H1 (cell line): ENCODE data around the gene MEDAG. TPM values are rescaled to one million over a fixed set of nuclear protein-coding genes. Genes with fewer than 3 reads are reported as not detected.

ENCODE experiments used
- CTCF ChIA-PET: fragments of 300-600 bp; sonication (Branson Sonifier 250); formaldehyde crosslinking; loops from one replicate; lab custom pipeline; 2021; ENCODE audit not compliant: partially characterized antibody; lab: Charles Lee
- POLR2A ChIA-PET: fragments of 300-600 bp; sonication (Branson Sonifier 250); formaldehyde crosslinking; loops from one replicate; lab custom pipeline; 2021; ENCODE audit warnings: inconsistent platforms; ENCODE audit not compliant: partially characterized antibody; lab: Charles Lee
- DNase-seq, 2 experiments: peaks; one replicate each; pipeline versions ENCODE4 v3.0.0 to v3.0.0-alpha.2; 2010 to 2022; ENCODE audit warnings: low spot score in 2 of 2, low read depth in 1 of 2, mixed read lengths in 1 of 2
- FAIRE-seq: peaks from 2 replicates; lab custom pipeline; 2011; peaks lifted over from hg19 to GRCh38; lab: Jason Lieb, UNC
- H2AFZ ChIP-seq: 2 replicates; pipeline ENCODE4 v1.8.1; 2012; ENCODE audit warnings: low read length, inconsistent platforms
- H2AK5ac ChIP-seq: 2 replicates; pipeline ENCODE4 v1.6.1; 2013; ENCODE audit warnings: low read depth, low read length
- H2BK120ac ChIP-seq: replicated peaks from 2 replicates; pipeline ENCODE3; 2013; ENCODE audit warnings: low read depth, low read length, inconsistent platforms
- H2BK12ac ChIP-seq: 2 replicates; pipeline ENCODE4 v1.6.1; 2013; ENCODE audit warnings: low read depth, low read length
- H2BK15ac ChIP-seq: 2 replicates; pipeline ENCODE4 v1.6.1; 2013; ENCODE audit warnings: low read length
- H2BK20ac ChIP-seq: 2 replicates; pipeline ENCODE4 v1.6.1; 2013; ENCODE audit warnings: low read length
- H2BK5ac ChIP-seq: 2 replicates; pipeline ENCODE4 v1.6.1; 2013; ENCODE audit warnings: low read depth, low read length
- H3K14ac ChIP-seq: 2 replicates; pipeline ENCODE4 v1.6.1; 2013; ENCODE audit warnings: inconsistent platforms; ENCODE audit not compliant: insufficient read length
- H3K18ac ChIP-seq: 2 replicates; pipeline ENCODE4 v1.6.1; 2013; ENCODE audit warnings: low read length; ENCODE audit errors: extremely low read depth
- H3K23ac ChIP-seq: 2 replicates; pipeline ENCODE4 v1.6.1; 2013; ENCODE audit warnings: inconsistent platforms; ENCODE audit not compliant: insufficient read length
- H3K23me2 ChIP-seq: 2 replicates; pipeline ENCODE4 v1.6.1; 2013; ENCODE audit warnings: low read depth, low read length
- H3K27ac ChIP-seq: 2 replicates; pipeline ENCODE4 v1.6.1; 2011; ENCODE audit warnings: low read depth, low read length, inconsistent platforms
- H3K27me3 ChIP-seq, 4 experiments: replicated peaks in 1 of 4; 1 replicate in 1 of 4; 2 replicates in 3 of 4; pipeline versions ENCODE4 v1.6.1 to v1.8.1; 2011 to 2013; ENCODE audit warnings: low read length in 3 of 4, mild to moderate bottlenecking in 3 of 4, inconsistent platforms in 2 of 4, mixed read lengths in 2 of 4, moderate library complexity in 1 of 4; ENCODE audit not compliant: control insufficient read depth in 3 of 4, insufficient read depth in 3 of 4; ENCODE audit errors: extremely low read depth in 1 of 4
- H3K36me3 ChIP-seq, 4 experiments: 2 replicates each; pipeline versions ENCODE4 v1.6.1 to v1.8.1; 2011 to 2013; ENCODE audit warnings: mild to moderate bottlenecking in 4 of 4, low read length in 3 of 4, moderate library complexity in 2 of 4, control low read depth in 1 of 4, inconsistent platforms in 1 of 4; ENCODE audit not compliant: insufficient read depth in 4 of 4, control insufficient read depth in 2 of 4
- H3K4ac ChIP-seq: replicated peaks from 2 replicates; pipeline ENCODE3; 2013; ENCODE audit warnings: low read length, low read depth, mixed read lengths, inconsistent platforms; ENCODE audit not compliant: insufficient read length
- H3K4me1 ChIP-seq, 4 experiments: replicated peaks in 1 of 4; 1 replicate in 1 of 4; 2 replicates in 3 of 4; pipeline versions ENCODE4 v1.6.1 to v1.8.1; 2011 to 2013; ENCODE audit warnings: low read length in 3 of 4, inconsistent platforms in 2 of 4, mixed read lengths in 1 of 4; ENCODE audit not compliant: insufficient read depth in 4 of 4, control insufficient read depth in 3 of 4
- H3K4me2 ChIP-seq, 2 experiments: 2 replicates each; pipeline versions ENCODE4 v1.6.1 to v1.8.1; 2011 to 2013; ENCODE audit warnings: low read depth in 2 of 2, low read length in 2 of 2, control low read depth in 1 of 2, inconsistent platforms in 1 of 2, mild to moderate bottlenecking in 1 of 2; ENCODE audit not compliant: insufficient read depth in 1 of 2
- H3K4me3 ChIP-seq, 4 experiments: fragments of 200-600, 300-600 bp in 1 of 4; sonication (generic), shearing (Covaris generic), sonication (Bioruptor Twin) in 1 of 4; 2 replicates each; pipeline versions ENCODE4 v1.5.1 to v1.8.1; 2011 to 2016; ENCODE audit warnings: low read length in 4 of 4, low read depth in 3 of 4, control low read depth in 2 of 4, inconsistent platforms in 2 of 4, mild to moderate bottlenecking in 2 of 4, mixed read lengths in 1 of 4, moderate library complexity in 1 of 4; ENCODE audit not compliant: insufficient read depth in 2 of 4; ENCODE audit errors: extremely low read depth in 1 of 4
- H3K56ac ChIP-seq: replicated peaks from 2 replicates; pipeline ENCODE3; 2013; ENCODE audit warnings: low read depth, mild to moderate bottlenecking, mixed read lengths, low read length, inconsistent platforms; ENCODE audit not compliant: insufficient read length
- H3K79me1 ChIP-seq: 2 replicates; pipeline ENCODE4 v1.6.1; 2013; ENCODE audit warnings: low read depth, low read length, control low read depth
- H3K79me2 ChIP-seq, 2 experiments: 2 replicates each; pipeline versions ENCODE4 v1.6.1 to v1.8.1; 2012 to 2013; ENCODE audit warnings: low read length in 2 of 2, mild to moderate bottlenecking in 2 of 2, inconsistent platforms in 1 of 2; ENCODE audit not compliant: insufficient read depth in 2 of 2, control insufficient read depth in 1 of 2
- H3K9ac ChIP-seq, 4 experiments: replicated peaks in 1 of 4; 1 replicate in 1 of 4; 2 replicates in 3 of 4; pipeline versions ENCODE4 v1.6.1 to v1.8.1; 2011 to 2013; ENCODE audit warnings: low read depth in 3 of 4, low read length in 3 of 4, control low read depth in 2 of 4, mild to moderate bottlenecking in 2 of 4, moderate library complexity in 2 of 4, inconsistent platforms in 1 of 4; ENCODE audit errors: extremely low read depth in 1 of 4
- H3K9me3 ChIP-seq, 2 experiments: 2 replicates each; pipeline versions ENCODE4 v1.6.1 to v1.8.1; 2012 to 2013; ENCODE audit warnings: mild to moderate bottlenecking in 2 of 2, moderate library complexity in 2 of 2, control low read depth in 1 of 2, inconsistent platforms in 1 of 2, low read depth in 1 of 2, low read length in 1 of 2, mixed read lengths in 1 of 2; ENCODE audit not compliant: insufficient read depth in 2 of 2
- H4K20me1 ChIP-seq, 2 experiments: replicated peaks in 1 of 2; 2 replicates each; pipeline versions ENCODE3 to v1.8.1; 2011 to 2013; ENCODE audit warnings: inconsistent platforms in 2 of 2, low read length in 2 of 2, mild to moderate bottlenecking in 1 of 2; ENCODE audit not compliant: insufficient read depth in 2 of 2, control insufficient read depth in 1 of 2
- H4K5ac ChIP-seq: 2 replicates; pipeline ENCODE4 v1.6.1; 2013; ENCODE audit warnings: low read length, low read depth, mixed read lengths, inconsistent platforms; ENCODE audit not compliant: insufficient read length
- H4K8ac ChIP-seq: 2 replicates; pipeline ENCODE4 v1.8.0; 2013; ENCODE audit warnings: mild to moderate bottlenecking, moderate library complexity, low read length, inconsistent platforms; ENCODE audit not compliant: insufficient read depth; ENCODE audit errors: extremely low read depth
- H4K91ac ChIP-seq: replicated peaks from 2 replicates; pipeline ENCODE3; 2013; ENCODE audit warnings: low read length, mixed read lengths, inconsistent platforms; ENCODE audit not compliant: insufficient read length
- CREB1 ChIP-seq: IDR thresholded peaks from 2 replicates; pipeline ENCODE4 v1.6.1; 2012; ENCODE audit warnings: inconsistent platforms
- EP300 ChIP-seq, 2 experiments: IDR thresholded peaks; 1 replicate in 1 of 2; 2 replicates in 1 of 2; pipeline ENCODE4 v1.6.1; 2011 to 2012; ENCODE audit warnings: low read depth in 2 of 2, low read length in 2 of 2, mild to moderate bottlenecking in 2 of 2, borderline replicate concordance in 1 of 2, inconsistent platforms in 1 of 2, moderate library complexity in 1 of 2
- FOSL1 ChIP-seq: IDR thresholded peaks from 2 replicates; pipeline ENCODE4 v1.6.1; 2011; ENCODE audit warnings: mild to moderate bottlenecking, low read depth, low read length, moderate library complexity; ENCODE audit not compliant: insufficient read depth
- HDAC6 ChIP-seq: IDR thresholded peaks from one replicate; pipeline ENCODE4 v1.7.1; 2012; ENCODE audit warnings: low read depth, mild to moderate bottlenecking, inconsistent platforms, low read length, moderate library complexity
- NANOG ChIP-seq: IDR thresholded peaks from 2 replicates; pipeline ENCODE4 v1.6.1; 2011; ENCODE audit warnings: low read length, low read depth, mild to moderate bottlenecking, inconsistent platforms; ENCODE audit not compliant: insufficient read depth, poor library complexity, severe bottlenecking
- PHF8 ChIP-seq: fragments of 200-600 bp; sonication (generic); conservative IDR thresholded peaks from 2 replicates; pipeline ENCODE4 v1.7.1; 2012; ENCODE audit warnings: low read depth, mild to moderate bottlenecking, inconsistent platforms, low read length, moderate library complexity
- POLR2AphosphoS5 ChIP-seq: IDR thresholded peaks from 2 replicates; pipeline ENCODE4 v1.6.1; 2011; ENCODE audit warnings: low read depth, low read length
- RBBP5 ChIP-seq: IDR thresholded peaks from 2 replicates; pipeline ENCODE4 v1.7.1; 2012; ENCODE audit warnings: low read depth, mild to moderate bottlenecking, inconsistent platforms, low read length, moderate library complexity, borderline replicate concordance
- RFX5 ChIP-seq: IDR thresholded peaks from 2 replicates; pipeline ENCODE4 v1.6.1; 2011; ENCODE audit warnings: low read depth, low read length, improper control_type of control experiment, borderline replicate concordance
- SP1 ChIP-seq: IDR thresholded peaks from 2 replicates; pipeline ENCODE4 v1.6.1; 2011; ENCODE audit warnings: low read depth, low read length
- SP2 ChIP-seq: IDR thresholded peaks from 2 replicates; pipeline ENCODE4 v1.6.1; 2012; ENCODE audit warnings: mild to moderate bottlenecking, low read length, inconsistent platforms
- WGBS, 2 experiments: shearing (Covaris generic) in 1 of 2; methylation state at CpG; one replicate each; pipeline versions ENCODE4 v1.1.6 to v1.1.7; 2013 to 2015; ENCODE audit warnings: low lambda C conversion rate in 2 of 2, mixed read lengths in 2 of 2, inconsistent platforms in 1 of 2, low coverage in 1 of 2, missing lambda C conversion rate in 1 of 2; ENCODE audit not compliant: insufficient replicate concordance in 2 of 2, insufficient coverage in 1 of 2, insufficient read length in 1 of 2; ENCODE audit errors: extremely low coverage in 1 of 2, missing lambda C conversion rate in 1 of 2; 5-methylcytosine and 5-hydroxymethylcytosine counted together
- polyA plus RNA-seq, 7 experiments: library from polyadenylated mRNA; depleted of rRNA in 3 of 7; stranded (reverse) in 5 of 7; unstranded in 2 of 7; fragments of >200 nt in 5 of 7; fragments of 200-250 nt in 2 of 7; gene quantifications; 1 replicate in 5 of 7; 2 replicates in 1 of 7; 4 replicates in 1 of 7; pipeline versions ENCODE4 v1.2.1 to v1.2.3, GENCODE V29; 2011 to 2013; ENCODE audit warnings: missing spikeins in 2 of 7, mixed read lengths in 2 of 7
- total RNA-seq: library from RNA; stranded (reverse); fragmentation: NEBNext Ultra II Directional; extraction: Animal tissue kit (Norgen Biotek cat#: 25700); gene quantifications from 2 replicates; pipeline ENCODE4 v1.2.1, GENCODE V29; 2021

The MEDAG gene
- total and polyA plus RNA-seq, 2 of the 8 experiments (the other 6 are each of a cell fraction or from before 2014, with no cell fraction given) = 2.1 to 3.1 TPM

GRCh38 chr13:30882026-30882850 is 23.8 kb upstream of the MEDAG start:
- Histone ChIP-seq H3K9me3 (no peaks in the 10 kb centered on the region), H3K18ac (no peak overlapping the region), H3K4me1 (peaks cover 0 to 4% (median 0%) of the 10 kb centered on the region in 4 experiments; a peak in 2 of 7 replicates), H3K23me2 (no peaks in the 10 kb centered on the region), H3K14ac (no peak overlapping the region), H4K5ac (no peak overlapping the region), H3K23ac (no peak overlapping the region), H3K36me3 (peaks cover 0 to 5% (median 3%) of the 10 kb centered on the region in 4 experiments; a peak in 2 of 8 replicates), H3K56ac (no peak overlapping the region), H3K4me2 (no peak overlapping the region), H4K8ac (no peak overlapping the region), H2BK5ac (no peak overlapping the region), H3K4me3 (no peak overlapping the region), H4K91ac (no peak overlapping the region), H3K27me3 (no peaks in the 10 kb centered on the region), H2BK12ac (no peak overlapping the region), H4K20me1 (no peaks in the 10 kb centered on the region), H2BK20ac (no peak overlapping the region), H2AFZ (no peak overlapping the region), H2AK5ac (no peak overlapping the region), H2BK15ac (no peak overlapping the region), H3K4ac (no peak overlapping the region), H3K27ac (no peak overlapping the region), H2BK120ac (no peak overlapping the region), H3K79me1 (no peaks in the 10 kb centered on the region), H3K9ac (no peak overlapping the region), H3K79me2 (no peaks in the 10 kb centered on the region)
- FAIRE-seq (no peak), DNase-seq (no peak)
- ChIA-PET POLR2A (no interaction called here), CTCF (interaction anchor here (0.8 to 2.4 kb wide), 3 partner anchors 10 to 17 kb away, joined by 4 to 9 read pairs (median 4); no protein-coding TSS in a partner anchor)
- no peak for TF ChIP-seq CREB1
- no peak for TF ChIP-seq POLR2AphosphoS5
- TF ChIP-seq RFX5 = no peak
- TF ChIP-seq RBBP5 = no peak
- TF ChIP-seq EP300 (IDR thresholded peaks at IDR 0.05; ENCODE audit: borderline replicate concordance in 1 of 2, low read depth in 2 of 2, low read length in 2 of 2) = no peak
- TF ChIP-seq SP2 = no peak
- TF ChIP-seq FOSL1 = no peak
- TF ChIP-seq HDAC6 = no peak
- TF ChIP-seq NANOG = no peak
- TF ChIP-seq SP1 = no peak
- TF ChIP-seq PHF8 = no peak
- WGBS, 2 experiments = 86% methylated on average over 8 of the region's 8 CpGs; no CpG with 5 or more reads in 1 of the 2 experiments
